H1 (cell line): ENCODE data around the gene LCN12. TPM values are rescaled to one million over a fixed set of nuclear protein-coding genes. Genes with fewer than 3 reads are reported as not detected.

ENCODE experiments used
- ATF2 ChIP-seq: IDR thresholded peaks from 2 replicates; pipeline ENCODE4 v1.6.1; 2012; ENCODE audit warnings: low read length, inconsistent platforms
- GTF2F1 ChIP-seq: IDR thresholded peaks from 2 replicates; pipeline ENCODE4 v1.6.1; 2012; ENCODE audit warnings: low read depth, low read length, improper control_type of control experiment, borderline replicate concordance
- HDAC6 ChIP-seq: IDR thresholded peaks from one replicate; pipeline ENCODE4 v1.7.1; 2012; ENCODE audit warnings: low read depth, mild to moderate bottlenecking, inconsistent platforms, low read length, moderate library complexity
- JUN ChIP-seq: IDR thresholded peaks from 2 replicates; pipeline ENCODE4 v1.6.1; 2011; ENCODE audit warnings: low read depth, mild to moderate bottlenecking, improper control_type of control experiment, low read length
- KDM1A ChIP-seq: fragments of 200-600, 300-600 bp; sonication (generic); IDR thresholded peaks from 2 replicates; pipeline ENCODE4 v1.7.1; 2016; ENCODE audit warnings: mild to moderate bottlenecking, low read length, borderline replicate concordance
- KDM4A ChIP-seq: IDR thresholded peaks from one replicate; pipeline ENCODE4 v1.7.1; 2012; ENCODE audit warnings: low read depth, mild to moderate bottlenecking, moderate library complexity, low read length, inconsistent platforms; ENCODE audit not compliant: severe bottlenecking
- RNF2 ChIP-seq: fragments of 200-900, 300-1000 bp; sonication (generic); IDR thresholded peaks from 2 replicates; pipeline ENCODE4 v1.7.1; 2016; ENCODE audit warnings: borderline replicate concordance, low read depth, mild to moderate bottlenecking, antibody characterized with exemption, low read length; ENCODE audit not compliant: poor library complexity, severe bottlenecking; ENCODE audit errors: missing control alignments
- SP2 ChIP-seq: IDR thresholded peaks from 2 replicates; pipeline ENCODE4 v1.6.1; 2012; ENCODE audit warnings: mild to moderate bottlenecking, low read length, inconsistent platforms
- TAF1 ChIP-seq: IDR thresholded peaks from 2 replicates; pipeline ENCODE4 v1.6.1; 2011; ENCODE audit warnings: mild to moderate bottlenecking, low read depth, low read length
- USF2 ChIP-seq: IDR thresholded peaks from 2 replicates; pipeline ENCODE4 v1.6.1; 2011; ENCODE audit warnings: low read length, improper control_type of control experiment
- ZNF274 ChIP-seq: IDR thresholded peaks from 2 replicates; pipeline ENCODE4 v1.7.0; 2012; ENCODE audit warnings: low read length, borderline replicate concordance; ENCODE audit errors: extremely low read depth
- polyA plus RNA-seq, 7 experiments: library from polyadenylated mRNA; depleted of rRNA in 3 of 7; stranded (reverse) in 5 of 7; unstranded in 2 of 7; fragments of >200 nt in 5 of 7; fragments of 200-250 nt in 2 of 7; gene quantifications; 1 replicate in 5 of 7; 2 replicates in 1 of 7; 4 replicates in 1 of 7; pipeline versions ENCODE4 v1.2.1 to v1.2.3, GENCODE V29; 2011 to 2013; ENCODE audit warnings: missing spikeins in 2 of 7, mixed read lengths in 2 of 7
- total RNA-seq: library from RNA; stranded (reverse); fragmentation: NEBNext Ultra II Directional; extraction: Animal tissue kit (Norgen Biotek cat#: 25700); gene quantifications from 2 replicates; pipeline ENCODE4 v1.2.1, GENCODE V29; 2021

Gene LCN12
- total and polyA plus RNA-seq, 2 of the 8 experiments (the other 6 are each of a cell fraction or from before 2014, with no cell fraction given), result 1.1 to 1.7 TPM

GRCh38 chr9:136994180-136994887 is 42.3 kb downstream of the LCN12 start (continued):
- TF ChIP-seq GTF2F1, result no peak
- no peak for TF ChIP-seq KDM4A
- TF ChIP-seq ZNF274, result no peak
- no peak for TF ChIP-seq USF2
- no peak for TF ChIP-seq JUN
- TF ChIP-seq ATF2, result no peak
- no peak for TF ChIP-seq TAF1
- no peak for TF ChIP-seq HDAC6
- no peak for TF ChIP-seq RNF2
- no peak for TF ChIP-seq SP2
- no peak for TF ChIP-seq KDM1A
